ENCODE data around the gene RASIP1. TPM values are rescaled to one million over a fixed set of nuclear protein-coding genes. Genes with fewer than 3 reads are reported as not detected.

Gene RASIP1
- polyA plus RNA-seq, 2 of the 4 experiments (the other 2 are of a cell fraction), result 0.36 to 0.40 TPM

DNA sequence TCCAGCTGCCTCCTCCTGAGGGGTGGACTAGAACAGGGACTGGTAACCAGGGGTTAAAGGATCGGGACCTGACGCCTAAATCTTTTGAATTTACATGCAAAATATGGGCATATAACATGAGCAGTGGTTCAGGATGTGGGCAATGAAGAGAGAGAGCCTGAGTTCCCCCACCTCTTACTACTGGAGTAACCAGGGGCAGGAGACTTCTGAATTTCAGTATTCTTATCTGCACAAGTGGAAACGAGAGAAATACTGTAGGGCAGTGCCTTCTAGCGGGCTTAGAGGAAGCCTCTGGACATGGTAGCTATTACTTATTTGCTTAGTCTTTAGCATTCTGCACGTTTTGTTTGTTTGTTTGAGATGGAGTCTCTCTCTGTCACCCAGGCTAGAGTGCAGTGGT, 44.1 kb upstream of the RASIP1 start:
- H3K4me1 ChIP-seq, result peaks cover 10% of the 10 kb centered on the region
- ATAC-seq, result peak in 1 of 2 experiments; percentile 20; a peak in 3 of 6 replicates
- no peak overlapping the region for H3K4me2 ChIP-seq
- no peak overlapping the region for H3K4me3 ChIP-seq
- CTCF ChIA-PET, result interaction anchor here (0.6 to 17.2 kb wide), 13 partner anchors 14 to 541 kb away, joined by 3 to 927 read pairs (median 5); partner anchors contain the start of genes CA11 and HSD17B14
- no peak overlapping the region for H3K27ac ChIP-seq
- H3K9me3 ChIP-seq, result no peaks in the 10 kb centered on the region
- peak in 1 of 2 experiments; percentile 53 for DNase-seq (ENCODE audit: low read depth in 1 of 2, low spot score in 1 of 2)
- POLR2A ChIA-PET, result interaction anchor here (0.7 kb wide), 1 partner anchor 60 kb away, joined by 5 read pairs; no protein-coding TSS in a partner anchor
- 59% methylated on average over 5 of the region's 5 CpGs for WGBS (ENCODE audit: missing lambda C conversion rate)
- TF ChIP-seq NPAS2 (CRISPR knock-in tag; IDR thresholded peaks at IDR 0.05; ENCODE audit: borderline replicate concordance), result no peak
- no peak for TF ChIP-seq RFX5 (IDR thresholded peaks at IDR 0.05)
- peak in 1 of 2 experiments; percentile 38; a peak in 2 of 5 replicates for TF ChIP-seq RAD21 (conservative IDR thresholded peaks at IDR 0.05 in 1 of 2, IDR thresholded peaks at IDR 0.05 in 1 of 2)
- FAIRE-seq, result no peak

DNA sequence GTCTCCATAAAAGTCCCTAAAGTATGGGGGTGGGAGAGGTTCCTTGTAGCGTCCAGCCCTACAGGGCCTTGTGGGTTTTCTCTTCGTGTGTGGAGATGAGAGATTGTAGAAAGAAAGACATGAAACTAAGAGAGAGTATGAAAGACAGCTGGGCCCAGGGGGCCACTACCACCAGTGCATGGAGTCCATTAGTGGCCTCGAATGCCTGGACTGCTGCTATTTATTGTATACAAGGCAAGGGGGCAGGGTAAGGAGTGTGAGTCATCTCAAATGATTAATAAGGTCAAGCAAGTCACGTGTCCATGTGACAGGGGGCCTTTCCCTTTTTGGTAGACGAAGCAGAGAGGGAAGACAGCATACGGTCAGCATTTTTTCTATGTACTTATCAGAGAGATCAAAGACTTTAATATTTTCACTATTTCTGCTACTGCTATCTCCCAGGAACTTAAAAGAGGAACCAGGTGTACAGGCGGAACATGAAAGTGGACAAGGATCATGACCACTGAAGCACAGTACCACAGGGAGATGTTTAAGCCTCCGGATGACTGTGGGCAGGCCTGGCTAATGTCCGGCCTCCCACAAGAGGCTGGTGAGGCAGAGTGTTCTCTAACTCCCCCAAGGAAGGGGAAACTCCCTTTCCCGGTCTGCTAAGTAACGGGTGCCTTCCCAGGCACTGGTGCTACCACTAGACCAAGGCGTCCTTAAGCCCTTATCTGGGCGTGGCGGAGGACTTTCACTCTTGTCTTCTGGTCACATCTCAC, 40.4 kb upstream of the RASIP1 start:
- WGBS (ENCODE audit: missing lambda C conversion rate), result 66% methylated on average over 14 of the region's 14 CpGs
- no peaks in the 10 kb centered on the region for H3K9me3 ChIP-seq
- H3K27ac ChIP-seq, result 0 out of 6 replicates have a peak overlapping the region, but pooled peaks of 1 of the 2 experiments have one; percentile 29
- ATAC-seq, result peak in 1 of 2 experiments; percentile 13; a peak in 3 of 6 replicates
- ChIA-PET CTCF (interaction anchor here (0.5 to 17.2 kb wide), 10 partner anchors 7 to 414 kb away, joined by 3 to 927 read pairs (median 6); partner anchors contain the start of genes GYS1, HSD17B14 and RUVBL2), POLR2A (no interaction called here)
- peaks cover 10% of the 10 kb centered on the region for H3K4me1 ChIP-seq
- no peak overlapping the region for H3K4me3 ChIP-seq
- peak overlapping the region; percentile 23 for H3K4me2 ChIP-seq
- TF ChIP-seq HOXA7 (CRISPR knock-in tag; IDR thresholded peaks at IDR 0.05), result no peak
- TF ChIP-seq HOXB5 (CRISPR knock-in tag; IDR thresholded peaks at IDR 0.05), result peak; percentile 78; the same call in 1 of the 2 replicates
- TF ChIP-seq MAX (IDR thresholded peaks at IDR 0.05), result peak; percentile 61; the same call in 1 of the 2 replicates
- TF ChIP-seq RFX5 (IDR thresholded peaks at IDR 0.05), result no peak; the same call in 1 of the 2 replicates
- TF ChIP-seq FOSL2 (IDR thresholded peaks at IDR 0.05), result peak; percentile 38; the same call in 1 of the 2 replicates
- peak; percentile 75 for TF ChIP-seq FOSL2 (CRISPR knock-in tag; IDR thresholded peaks at IDR 0.05)
- no peak for TF ChIP-seq CHD2 (IDR thresholded peaks at IDR 0.05; ENCODE audit: low read length, partially characterized antibody)
- TF ChIP-seq MAFK (IDR thresholded peaks at IDR 0.05; ENCODE audit: partially characterized antibody), result peak; percentile 38
- TF ChIP-seq, protein P1, sequence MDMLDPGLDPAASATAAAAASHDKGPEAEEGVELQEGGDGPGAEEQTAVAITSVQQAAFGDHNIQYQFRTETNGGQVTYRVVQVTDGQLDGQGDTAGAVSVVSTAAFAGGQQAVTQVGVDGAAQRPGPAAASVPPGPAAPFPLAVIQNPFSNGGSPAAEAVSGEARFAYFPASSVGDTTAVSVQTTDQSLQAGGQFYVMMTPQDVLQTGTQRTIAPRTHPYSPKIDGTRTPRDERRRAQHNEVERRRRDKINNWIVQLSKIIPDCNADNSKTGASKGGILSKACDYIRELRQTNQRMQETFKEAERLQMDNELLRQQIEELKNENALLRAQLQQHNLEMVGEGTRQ (IDR thresholded peaks at IDR 0.05), result peak; percentile 78
- TF ChIP-seq, protein P2, sequence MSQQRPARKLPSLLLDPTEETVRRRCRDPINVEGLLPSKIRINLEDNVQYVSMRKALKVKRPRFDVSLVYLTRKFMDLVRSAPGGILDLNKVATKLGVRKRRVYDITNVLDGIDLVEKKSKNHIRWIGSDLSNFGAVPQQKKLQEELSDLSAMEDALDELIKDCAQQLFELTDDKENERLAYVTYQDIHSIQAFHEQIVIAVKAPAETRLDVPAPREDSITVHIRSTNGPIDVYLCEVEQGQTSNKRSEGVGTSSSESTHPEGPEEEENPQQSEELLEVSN (IDR thresholded peaks at IDR 0.05; ENCODE audit: borderline replicate concordance, low read depth), result peak; percentile 11; the same call in 1 of the 2 replicates
- TF ChIP-seq ATOH8 (CRISPR knock-in tag; IDR thresholded peaks at IDR 0.05; ENCODE audit: low read depth), result no peak
- DNase-seq (ENCODE audit: low read depth in 1 of 2, low spot score in 1 of 2), result peak in 1 of 2 experiments; percentile 62
- no peak for FAIRE-seq

- H3K4me1 ChIP-seq, result peaks cover 10% of the 10 kb centered on the region
- POLR2A ChIA-PET, result interaction anchor here (1.0 kb wide), 1 partner anchor 41 kb away, joined by 3 read pairs; no protein-coding TSS in a partner anchor
- H3K27ac ChIP-seq, result no peak overlapping the region
- H3K4me2 ChIP-seq, result no peak overlapping the region
- H3K4me3 ChIP-seq, result no peak overlapping the region
- WGBS (ENCODE audit: missing lambda C conversion rate), result 60% methylated on average over 1 of the region's 1 CpG
- ATAC-seq (peak in 1 of 2 experiments; percentile 10; a peak in 1 of 6 replicates), DNase-seq (ENCODE audit: low read depth in 1 of 2, low spot score in 1 of 2) (no peak), FAIRE-seq (no peak)
- no peak for TF ChIP-seq ELK1 (IDR thresholded peaks at IDR 0.05; ENCODE audit: low read depth, low read length)
- TF ChIP-seq SREBF2 (IDR thresholded peaks at IDR 0.05), result no peak
- H3K9me3 ChIP-seq, result no peaks in the 10 kb centered on the region
- CTCF ChIA-PET, result interaction anchor here (0.5 to 6.5 kb wide), 13 partner anchors 8 to 192 kb away, joined by 3 to 35 read pairs (median 4); partner anchors contain the start of gene CA11
Observed at GRCh38 chr19:48779636-48780035, 39.2 kb upstream of the RASIP1 start.
